ENCODE results near the gene ERO1B.

The ERO1B gene

DNA sequence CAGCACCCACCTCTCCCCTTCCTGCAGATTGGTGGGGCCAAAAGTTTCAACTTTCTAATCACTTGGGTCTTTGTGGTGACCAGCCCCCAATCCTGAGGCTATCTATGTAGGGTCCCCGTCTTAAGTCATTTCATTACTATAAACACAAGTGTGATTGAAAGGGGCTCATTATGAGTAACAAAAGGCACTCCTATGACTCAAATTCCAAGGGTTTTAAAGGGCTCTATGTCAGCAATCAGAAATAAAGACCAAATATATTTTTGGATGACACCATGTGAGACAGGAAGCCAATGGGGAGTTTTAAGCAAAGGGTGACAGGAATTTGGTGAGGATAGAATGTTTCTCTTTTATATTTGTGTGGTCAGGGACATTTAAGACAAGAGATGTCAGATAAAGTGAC, 6.2 kb downstream of the ERO1B start:
- H3K4me3 ChIP-seq (ENCODE audit: control insufficient read depth, low read depth, low read length) = no peak overlapping the region
- TF ChIP-seq, protein P1, sequence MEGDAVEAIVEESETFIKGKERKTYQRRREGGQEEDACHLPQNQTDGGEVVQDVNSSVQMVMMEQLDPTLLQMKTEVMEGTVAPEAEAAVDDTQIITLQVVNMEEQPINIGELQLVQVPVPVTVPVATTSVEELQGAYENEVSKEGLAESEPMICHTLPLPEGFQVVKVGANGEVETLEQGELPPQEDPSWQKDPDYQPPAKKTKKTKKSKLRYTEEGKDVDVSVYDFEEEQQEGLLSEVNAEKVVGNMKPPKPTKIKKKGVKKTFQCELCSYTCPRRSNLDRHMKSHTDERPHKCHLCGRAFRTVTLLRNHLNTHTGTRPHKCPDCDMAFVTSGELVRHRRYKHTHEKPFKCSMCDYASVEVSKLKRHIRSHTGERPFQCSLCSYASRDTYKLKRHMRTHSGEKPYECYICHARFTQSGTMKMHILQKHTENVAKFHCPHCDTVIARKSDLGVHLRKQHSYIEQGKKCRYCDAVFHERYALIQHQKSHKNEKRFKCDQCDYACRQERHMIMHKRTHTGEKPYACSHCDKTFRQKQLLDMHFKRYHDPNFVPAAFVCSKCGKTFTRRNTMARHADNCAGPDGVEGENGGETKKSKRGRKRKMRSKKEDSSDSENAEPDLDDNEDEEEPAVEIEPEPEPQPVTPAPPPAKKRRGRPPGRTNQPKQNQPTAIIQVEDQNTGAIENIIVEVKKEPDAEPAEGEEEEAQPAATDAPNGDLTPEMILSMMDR (conservative IDR thresholded peaks at IDR 0.05; ENCODE audit: control insufficient read depth, insufficient read depth, low read depth, low read length) = no peak
- DNase-seq (ENCODE audit: low read depth) = no peak

DNA sequence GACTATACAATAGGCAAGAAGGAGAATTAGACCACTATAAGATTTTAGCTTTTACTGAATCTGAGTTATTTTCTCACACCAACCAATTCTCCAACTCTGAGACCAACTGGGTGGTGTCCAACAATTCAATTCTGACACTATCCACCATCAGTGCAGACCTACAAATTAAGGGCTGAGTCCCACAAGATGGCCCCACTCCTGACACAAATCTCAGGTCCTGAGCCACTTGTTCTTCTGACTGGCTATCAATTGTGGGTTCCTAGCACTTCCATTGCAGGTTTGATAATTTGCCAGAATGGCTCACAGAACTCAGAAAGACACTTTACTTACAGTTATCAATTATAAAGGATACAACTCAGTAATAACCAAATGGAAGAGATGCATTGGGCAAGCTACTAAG, 6.7 kb downstream of the ERO1B start:
- DNase-seq (ENCODE audit: low read depth) = no peak

DNA sequence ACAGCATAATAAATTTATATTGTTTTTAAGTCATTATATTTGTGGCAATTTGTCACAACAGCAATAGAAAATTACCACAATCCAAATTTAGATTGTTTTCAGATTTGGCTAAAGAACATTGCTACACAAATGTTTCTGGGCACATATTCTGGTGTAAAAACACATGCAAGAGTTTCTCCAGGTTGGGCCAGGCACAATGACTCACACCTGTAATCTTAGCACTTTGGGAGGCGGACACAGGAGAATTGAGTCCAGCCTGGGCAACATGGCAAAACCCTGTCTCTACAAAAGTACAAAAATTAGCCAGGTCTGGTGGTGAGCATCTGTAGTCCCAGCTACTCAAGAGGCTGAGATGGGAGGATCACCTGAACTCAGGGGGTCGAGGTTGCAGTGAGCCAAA, 8.4 kb downstream of the ERO1B start:
- no peak for DNase-seq (ENCODE audit: low read depth)
- TF ChIP-seq, protein P1 (conservative IDR thresholded peaks at IDR 0.05; ENCODE audit: control insufficient read depth, insufficient read depth, low read depth, low read length) = no peak
- H3K4me3 ChIP-seq (ENCODE audit: control insufficient read depth, low read depth, low read length) = no peak overlapping the region

More for the DNA sequence above, 6.7 kb downstream of the ERO1B start:
- TF ChIP-seq, protein P1 (conservative IDR thresholded peaks at IDR 0.05; ENCODE audit: control insufficient read depth, insufficient read depth, low read depth, low read length) = no peak
- H3K4me3 ChIP-seq (ENCODE audit: control insufficient read depth, low read depth, low read length) = no peak overlapping the region

DNA sequence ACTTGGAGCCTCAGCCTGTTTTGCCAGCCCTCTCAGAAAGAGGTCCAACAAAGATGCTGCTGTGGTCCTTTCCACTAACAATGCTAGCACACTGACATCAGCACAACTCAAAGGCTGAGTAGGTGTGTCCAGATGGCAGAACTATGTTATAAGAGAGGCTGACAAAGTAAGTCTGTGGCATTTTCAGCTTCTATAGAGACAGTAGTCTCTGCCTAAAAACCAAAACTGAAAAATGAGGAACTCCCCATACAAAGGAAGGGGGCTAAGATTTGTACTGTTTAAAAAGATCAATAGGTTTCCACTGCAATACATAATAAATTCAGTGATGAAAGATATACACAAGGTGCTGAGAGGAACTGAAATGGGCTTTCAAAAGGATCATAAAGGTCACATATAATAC, 12.3 kb downstream of the ERO1B start:
- no peak for DNase-seq (ENCODE audit: low read depth)
- no peak overlapping the region for H3K4me3 ChIP-seq (ENCODE audit: control insufficient read depth, low read depth, low read length)
- TF ChIP-seq, protein P1 (conservative IDR thresholded peaks at IDR 0.05; ENCODE audit: control insufficient read depth, insufficient read depth, low read depth, low read length) = no peak

DNA sequence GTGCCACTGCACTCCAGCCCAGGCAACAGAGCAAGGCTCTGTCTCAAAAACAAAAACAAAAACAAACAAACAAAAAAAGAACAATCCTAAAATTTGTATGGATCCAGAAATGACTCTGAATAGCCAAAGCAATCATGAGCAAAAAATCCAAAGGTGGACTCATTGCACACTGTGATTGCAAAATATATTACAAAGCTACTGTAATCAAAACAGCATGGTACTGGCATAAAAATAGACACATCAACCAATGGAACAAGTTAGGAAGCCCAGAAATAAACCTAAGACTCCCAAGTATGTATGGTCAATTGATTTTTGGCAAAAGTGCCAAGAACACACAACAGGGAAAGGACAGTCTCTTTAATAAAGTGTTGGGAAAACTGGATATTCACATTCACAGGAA, 19.9 kb downstream of the ERO1B start:
- no peak for DNase-seq (ENCODE audit: low read depth)
- H3K4me3 ChIP-seq (ENCODE audit: control insufficient read depth, low read depth, low read length) = no peak overlapping the region
- TF ChIP-seq, protein P1 (conservative IDR thresholded peaks at IDR 0.05; ENCODE audit: control insufficient read depth, insufficient read depth, low read depth, low read length) = no peak

DNA sequence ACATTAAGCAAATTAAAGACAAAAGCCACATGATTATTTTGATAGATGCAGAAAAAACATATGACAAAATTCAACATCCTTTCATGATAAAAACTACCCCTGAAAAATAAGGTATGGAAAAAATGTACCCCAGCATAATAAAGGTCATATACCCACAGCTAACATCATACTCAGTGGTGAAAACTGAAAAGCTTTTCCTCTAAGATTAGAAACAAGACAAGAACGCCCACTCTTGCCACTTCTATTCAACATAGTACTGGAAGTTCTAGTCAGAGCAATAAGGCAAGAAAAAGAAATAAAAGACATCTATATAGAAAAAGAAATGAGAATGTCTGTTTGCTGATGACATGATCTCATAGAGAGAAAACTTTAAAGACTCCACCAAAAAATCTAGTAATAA, 20.7 kb downstream of the ERO1B start:
- no peak for DNase-seq (ENCODE audit: low read depth)
- TF ChIP-seq, protein P1 (conservative IDR thresholded peaks at IDR 0.05; ENCODE audit: control insufficient read depth, insufficient read depth, low read depth, low read length) = no peak
- no peak overlapping the region for H3K4me3 ChIP-seq (ENCODE audit: control insufficient read depth, low read depth, low read length)

DNA sequence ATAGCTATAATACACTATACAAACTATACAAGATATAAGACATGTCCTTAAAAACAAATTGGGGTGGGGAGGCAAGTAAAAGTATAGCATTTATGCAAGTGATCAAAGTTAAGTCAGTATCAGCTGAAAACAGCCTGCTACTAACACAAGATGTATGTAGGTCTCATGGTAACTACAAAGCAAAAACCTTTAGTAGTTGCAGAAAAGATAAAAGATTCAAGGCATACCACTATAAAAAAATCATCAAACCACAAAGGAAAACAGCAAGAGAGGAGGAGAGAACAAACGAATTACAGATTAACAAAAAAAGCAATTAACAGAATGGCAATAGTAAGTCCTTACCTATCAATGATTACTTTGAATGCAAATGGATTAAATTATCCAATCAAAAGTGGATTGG, 22.7 kb downstream of the ERO1B start:
- H3K4me3 ChIP-seq (ENCODE audit: control insufficient read depth, low read depth, low read length) = no peak overlapping the region
- TF ChIP-seq, protein P1 (conservative IDR thresholded peaks at IDR 0.05; ENCODE audit: control insufficient read depth, insufficient read depth, low read depth, low read length) = no peak
- DNase-seq (ENCODE audit: low read depth) = no peak

Measured in fibroblast of mammary gland (primary cell).